Activated CD8-positive, alpha-beta T cell treated with anti-CD3 and anti-CD28 coated beads for 36 hours (primary cell): ENCODE measurements around the gene HHLA2. TPM values are rescaled to one million over a fixed set of nuclear protein-coding genes. Genes with fewer than 3 reads are reported as not detected.

Experiments
- ATAC-seq: fragments of 200-7000 bp; cut with Tn5 transposase; one replicate; pipeline ENCODE4 v1.10.0; 2021; ENCODE audit warnings: mild to moderate bottlenecking, moderate library complexity
- CTCF ChIA-PET: fragments of 350-600 bp; sonication (Branson Sonifier 250); formaldehyde crosslinking; loops from one replicate; lab custom pipeline; 2021; ENCODE audit warnings: antibody characterized with exemption; lab: Charles Lee
- POLR2A ChIA-PET: fragments of 350-600 bp; sonication (Branson Sonifier 250); formaldehyde crosslinking; loops from one replicate; lab custom pipeline; 2021; ENCODE audit warnings: antibody characterized with exemption; lab: Charles Lee
- DNase-seq: peaks from one replicate; pipeline ENCODE4 v3.0.0-alpha.2; 2020
- H3K27ac Mint-ChIP-seq: one replicate; pipeline ENCODE4 v1.8.0; 2021; ENCODE audit warnings: mild to moderate bottlenecking, mixed read lengths
- H3K27me3 Mint-ChIP-seq: one replicate; pipeline ENCODE4 v1.8.0; 2021; ENCODE audit warnings: mixed read lengths
- H3K36me3 Mint-ChIP-seq: one replicate; pipeline ENCODE4 v1.8.0; 2021; ENCODE audit warnings: low read depth, mixed read lengths
- H3K4me1 Mint-ChIP-seq: one replicate; pipeline ENCODE4 v1.8.0; 2021; ENCODE audit warnings: low read depth, mixed read lengths
- H3K4me3 Mint-ChIP-seq: one replicate; pipeline ENCODE4 v1.8.0; 2021; ENCODE audit warnings: mild to moderate bottlenecking, moderate library complexity, mixed read lengths
- H3K9me3 Mint-ChIP-seq: one replicate; pipeline ENCODE4 v1.8.0; 2021; ENCODE audit warnings: mixed read lengths
- CTCF ChIP-seq: fragments of 200-600 bp; IDR thresholded peaks from one replicate; pipeline ENCODE4 v1.8.0; 2022; ENCODE audit warnings: antibody characterized with exemption, mild to moderate bottlenecking
- intact Hi-C: fragments of 100-400 bp; cut with micrococcal nuclease; formaldehyde crosslinking; loops from one replicate; pipeline ENCODE4 v1.10.0; 2022
- total RNA-seq, 2 experiments: library from RNA; stranded (reverse); gene quantifications; one replicate each; pipeline ENCODE4 v1.2.3, GENCODE V29; 2021

HHLA2 gene
- total RNA-seq, 2 experiments from 2014 or later: 1.7 to 2.2 TPM

GRCh38 chr3:108315767-108316301, 19.5 kb downstream of the HHLA2 start:
- no peak for TF ChIP-seq CTCF
- H3K27me3 Mint-ChIP-seq: peaks cover 7% of the 10 kb centered on the region
- H3K9me3 Mint-ChIP-seq: no peaks in the 10 kb centered on the region
- H3K27ac Mint-ChIP-seq: no peak overlapping the region
- POLR2A ChIA-PET: interaction anchor here (1.2 kb wide), 1 partner anchor 22 kb away, joined by 3 read pairs; no protein-coding TSS in a partner anchor
- H3K4me3 Mint-ChIP-seq: no peak overlapping the region
- ATAC-seq (no peak), DNase-seq (no peak)
- H3K4me1 Mint-ChIP-seq: peaks cover 10% of the 10 kb centered on the region
- CTCF ChIA-PET: interaction anchor here (1.5 to 2.3 kb wide), 3 partner anchors 162 to 388 kb away, joined by 6 read pairs; no protein-coding TSS in a partner anchor
- intact Hi-C loops: no loop called here
- H3K36me3 Mint-ChIP-seq: no peaks in the 10 kb centered on the region

- Mint-ChIP-seq H3K27me3 (peaks cover 2% of the 10 kb centered on the region), H3K4me1 (peaks cover 23% of the 10 kb centered on the region), H3K27ac (no peak overlapping the region), H3K36me3 (no peaks in the 10 kb centered on the region), H3K4me3 (no peak overlapping the region), H3K9me3 (no peaks in the 10 kb centered on the region)
- no peak for TF ChIP-seq CTCF
- no peak for ATAC-seq
- DNase-seq: no peak
- ChIA-PET CTCF (interaction anchor here (0.6 to 1.2 kb wide), 7 partner anchors 10 to 167 kb away, joined by 3 to 4 read pairs (median 3); no protein-coding TSS in a partner anchor), POLR2A (interaction anchor here (1.2 kb wide), 1 partner anchor 12 kb away, joined by 3 read pairs; no protein-coding TSS in a partner anchor)
- intact Hi-C loops: loop anchor here (10.0 kb wide), 1 partner anchor 165 kb away; no protein-coding TSS in a partner anchor
Observed at GRCh38 chr3:108319428-108320082, 23.2 kb downstream of the HHLA2 start.

GRCh38 chr3:108320746-108321350, 24.5 kb downstream of the HHLA2 start:
- DNase-seq (no peak), ATAC-seq (no peak)
- peaks cover 2% of the 10 kb centered on the region for H3K27me3 Mint-ChIP-seq
- no peaks in the 10 kb centered on the region for H3K36me3 Mint-ChIP-seq
- peaks cover 23% of the 10 kb centered on the region for H3K4me1 Mint-ChIP-seq
- H3K9me3 Mint-ChIP-seq: no peaks in the 10 kb centered on the region
- intact Hi-C loops: loop anchor here (10.0 kb wide), 1 partner anchor 166 kb away; no protein-coding TSS in a partner anchor
- no peak overlapping the region for H3K4me3 Mint-ChIP-seq
- H3K27ac Mint-ChIP-seq: no peak overlapping the region
- ChIA-PET POLR2A (interaction anchor here (0.9 kb wide), 1 partner anchor 167 kb away, joined by 3 read pairs; no protein-coding TSS in a partner anchor), CTCF (interaction anchor here (1.0 to 1.6 kb wide), 3 partner anchors 16 to 195 kb away, joined by 3 read pairs; no protein-coding TSS in a partner anchor)
- TF ChIP-seq CTCF: no peak

- no peak for TF ChIP-seq CTCF
- Mint-ChIP-seq H3K36me3 (peaks cover 4% of the 10 kb centered on the region), H3K4me1 (peaks cover 27% of the 10 kb centered on the region), H3K4me3 (no peak overlapping the region), H3K9me3 (peaks cover 8% of the 10 kb centered on the region), H3K27ac (peak overlapping the region; percentile 34), H3K27me3 (peaks cover 2% of the 10 kb centered on the region)
- intact Hi-C loops: loop anchor here (10.0 kb wide), 1 partner anchor 168 kb away; no protein-coding TSS in a partner anchor
- peak; percentile 85 for ATAC-seq
- CTCF ChIA-PET: interaction anchor here (0.9 to 1.6 kb wide), 5 partner anchors 22 to 175 kb away, joined by 3 to 4 read pairs (median 3); no protein-coding TSS in a partner anchor
- POLR2A ChIA-PET: interaction anchor here (1.4 kb wide), 1 partner anchor 20 kb away, joined by 4 read pairs; no protein-coding TSS in a partner anchor
- peak; percentile 66 for DNase-seq
Observed at GRCh38 chr3:108322352-108322751, 26.0 kb downstream of the HHLA2 start.
